ENCODE data around the gene FOXF2.

DNA sequence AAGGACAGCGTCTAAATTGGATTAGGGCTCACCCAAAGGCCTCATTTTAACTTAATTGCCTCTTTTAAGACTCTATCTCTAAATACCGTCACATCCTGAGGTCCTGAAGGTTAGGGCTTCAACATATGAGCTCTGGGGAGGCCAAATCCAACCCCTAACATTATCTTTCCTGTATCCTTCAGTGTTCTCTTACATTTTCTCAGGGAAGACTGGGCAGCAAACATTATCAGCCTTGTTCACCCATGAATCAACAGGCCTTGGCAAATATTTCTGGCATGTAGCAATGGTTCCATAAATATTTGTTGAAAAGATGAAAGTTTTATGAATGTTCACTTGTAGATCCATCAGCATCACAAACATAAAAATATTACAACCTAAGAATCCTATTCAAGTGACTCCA is 24.6 kb upstream of the FOXF2 start:
- TF ChIP-seq POLR2A (IDR thresholded peaks at IDR 0.05; ENCODE audit: low read length) (no peak), GATA1 (IDR thresholded peaks at IDR 0.05; ENCODE audit: low read depth, low read length) (no peak)

Data from erythroblast (primary cell).